Measurements from ENCODE around the gene IL16.

DNA sequence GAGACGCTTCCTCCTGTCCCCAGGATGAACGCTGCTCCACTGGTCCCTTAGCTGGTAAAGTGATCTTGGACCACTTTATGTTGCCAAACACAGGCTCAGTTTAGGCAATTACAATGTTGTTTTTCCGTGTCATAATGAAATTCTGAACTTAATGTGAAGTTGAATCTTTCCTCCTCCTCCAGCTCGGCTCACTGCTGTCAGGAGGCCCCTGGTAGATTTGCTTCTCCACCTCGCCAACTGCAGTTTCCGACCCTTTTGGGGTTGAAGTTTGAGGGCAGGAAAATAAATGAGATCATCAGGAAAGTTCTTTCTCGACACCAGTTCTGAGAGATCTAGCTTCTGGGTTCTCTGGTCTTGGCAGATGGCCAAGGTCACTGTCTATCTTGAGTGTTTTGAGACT, 34.8 kb upstream of the IL16 start:
- TF ChIP-seq, protein P1, sequence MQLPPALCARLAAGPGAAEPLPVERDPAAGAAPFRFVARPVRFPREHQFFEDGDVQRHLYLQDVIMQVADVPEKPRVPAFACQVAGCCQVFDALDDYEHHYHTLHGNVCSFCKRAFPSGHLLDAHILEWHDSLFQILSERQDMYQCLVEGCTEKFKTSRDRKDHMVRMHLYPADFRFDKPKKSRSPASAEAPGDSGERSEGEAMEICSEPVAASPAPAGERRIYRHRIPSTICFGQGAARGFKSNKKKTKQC (CRISPR knock-in tag; IDR thresholded peaks at IDR 0.05) = no peak
- TF ChIP-seq HMGN3 (IDR thresholded peaks at IDR 0.05; ENCODE audit: borderline replicate concordance, extremely low read depth, insufficient read length, low read depth, low read length) = no peak
- TF ChIP-seq PATZ1 (CRISPR knock-in tag; IDR thresholded peaks at IDR 0.05; ENCODE audit: borderline replicate concordance) = no peak
- TF ChIP-seq SRF (CRISPR knock-in tag; IDR thresholded peaks at IDR 0.05) = no peak
- TF ChIP-seq MTA3 (IDR thresholded peaks at IDR 0.05; ENCODE audit: borderline replicate concordance) = no peak
- TF ChIP-seq ZNF512 (tag; IDR thresholded peaks at IDR 0.05) = no peak
